GM10248 (cell line): ENCODE measurements around the gene IRX6.

ENCODE experiments used
- CTCF ChIA-PET: fragments of 300-600 bp; sonication (Branson Sonifier 250); formaldehyde crosslinking; extraction: SDS; loops from one replicate; lab custom pipeline; 2021; ENCODE audit warnings: antibody characterized with exemption; lab: Yijun Ruan, JAX
- POLR2A ChIA-PET: fragments of 350-650 bp; sonication (Branson Sonifier 250); formaldehyde crosslinking; extraction: SDS; loops from one replicate; lab custom pipeline; 2020; ENCODE audit warnings: antibody characterized with exemption; lab: Yijun Ruan, JAX
- DNase-seq: peaks from one replicate; pipeline ENCODE4 v3.0.0; 2012; ENCODE audit errors: extremely low spot score
- TF ChIP-seq, protein P1 (sequence below): IDR thresholded peaks from 2 replicates; pipeline ENCODE4 v1.5.1; 2012; ENCODE audit warnings: mild to moderate bottlenecking, low read depth; ENCODE audit errors: extremely low read depth, missing control alignments, control extremely low read depth

IRX6 gene

DNA sequence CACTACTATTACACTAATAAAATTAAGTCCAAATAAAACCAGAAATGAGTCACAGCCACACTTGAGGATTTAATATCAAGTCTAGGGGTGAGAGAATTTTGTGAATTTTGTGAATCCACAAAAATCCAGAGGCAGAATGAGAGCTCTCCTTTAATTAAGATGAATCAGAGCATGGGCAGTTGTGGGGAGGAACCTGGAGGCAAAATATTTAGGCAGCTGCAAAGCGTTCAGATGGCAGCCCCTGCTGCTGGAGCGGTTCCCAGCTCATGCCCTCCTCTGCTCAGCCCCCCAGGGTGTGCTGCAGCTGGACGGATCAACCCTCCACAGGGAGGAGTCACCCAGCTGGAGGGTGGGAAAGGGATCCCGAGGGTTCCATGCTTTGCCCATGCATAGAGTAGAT is 43.4 kb upstream of the IRX6 start:
- CTCF ChIA-PET: interaction anchor here (2.1 kb wide), 1 partner anchor 14 kb away, joined by 7 read pairs; no protein-coding TSS in a partner anchor
- POLR2A ChIA-PET: no interaction called here
- DNase-seq: no peak

DNA sequence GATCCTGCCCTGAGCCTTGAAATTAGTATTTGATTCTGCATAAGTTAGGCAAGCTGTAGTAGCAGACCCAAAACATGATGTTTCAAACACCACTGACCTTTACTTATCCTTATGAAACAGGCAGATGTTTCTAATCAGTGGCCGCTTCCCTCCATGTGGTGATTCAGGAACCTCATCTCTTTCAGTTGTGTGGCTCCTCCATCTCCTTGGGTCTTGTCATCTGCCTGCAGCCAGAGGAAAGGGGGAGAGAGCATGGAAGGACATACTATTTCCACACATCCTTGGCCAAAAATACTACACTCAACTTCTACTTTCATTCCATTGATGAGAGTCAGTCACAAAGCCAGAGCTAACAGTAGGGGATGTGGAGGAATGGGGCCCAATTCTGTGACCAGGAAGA is 41.6 kb upstream of the IRX6 start:
- no peak for DNase-seq
- ChIA-PET POLR2A (no interaction called here), CTCF (no interaction called here)
- TF ChIP-seq, protein P1, sequence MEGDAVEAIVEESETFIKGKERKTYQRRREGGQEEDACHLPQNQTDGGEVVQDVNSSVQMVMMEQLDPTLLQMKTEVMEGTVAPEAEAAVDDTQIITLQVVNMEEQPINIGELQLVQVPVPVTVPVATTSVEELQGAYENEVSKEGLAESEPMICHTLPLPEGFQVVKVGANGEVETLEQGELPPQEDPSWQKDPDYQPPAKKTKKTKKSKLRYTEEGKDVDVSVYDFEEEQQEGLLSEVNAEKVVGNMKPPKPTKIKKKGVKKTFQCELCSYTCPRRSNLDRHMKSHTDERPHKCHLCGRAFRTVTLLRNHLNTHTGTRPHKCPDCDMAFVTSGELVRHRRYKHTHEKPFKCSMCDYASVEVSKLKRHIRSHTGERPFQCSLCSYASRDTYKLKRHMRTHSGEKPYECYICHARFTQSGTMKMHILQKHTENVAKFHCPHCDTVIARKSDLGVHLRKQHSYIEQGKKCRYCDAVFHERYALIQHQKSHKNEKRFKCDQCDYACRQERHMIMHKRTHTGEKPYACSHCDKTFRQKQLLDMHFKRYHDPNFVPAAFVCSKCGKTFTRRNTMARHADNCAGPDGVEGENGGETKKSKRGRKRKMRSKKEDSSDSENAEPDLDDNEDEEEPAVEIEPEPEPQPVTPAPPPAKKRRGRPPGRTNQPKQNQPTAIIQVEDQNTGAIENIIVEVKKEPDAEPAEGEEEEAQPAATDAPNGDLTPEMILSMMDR: no peak

More for the DNA sequence above, 43.4 kb upstream of the IRX6 start:
- TF ChIP-seq, protein P1: no peak

DNA sequence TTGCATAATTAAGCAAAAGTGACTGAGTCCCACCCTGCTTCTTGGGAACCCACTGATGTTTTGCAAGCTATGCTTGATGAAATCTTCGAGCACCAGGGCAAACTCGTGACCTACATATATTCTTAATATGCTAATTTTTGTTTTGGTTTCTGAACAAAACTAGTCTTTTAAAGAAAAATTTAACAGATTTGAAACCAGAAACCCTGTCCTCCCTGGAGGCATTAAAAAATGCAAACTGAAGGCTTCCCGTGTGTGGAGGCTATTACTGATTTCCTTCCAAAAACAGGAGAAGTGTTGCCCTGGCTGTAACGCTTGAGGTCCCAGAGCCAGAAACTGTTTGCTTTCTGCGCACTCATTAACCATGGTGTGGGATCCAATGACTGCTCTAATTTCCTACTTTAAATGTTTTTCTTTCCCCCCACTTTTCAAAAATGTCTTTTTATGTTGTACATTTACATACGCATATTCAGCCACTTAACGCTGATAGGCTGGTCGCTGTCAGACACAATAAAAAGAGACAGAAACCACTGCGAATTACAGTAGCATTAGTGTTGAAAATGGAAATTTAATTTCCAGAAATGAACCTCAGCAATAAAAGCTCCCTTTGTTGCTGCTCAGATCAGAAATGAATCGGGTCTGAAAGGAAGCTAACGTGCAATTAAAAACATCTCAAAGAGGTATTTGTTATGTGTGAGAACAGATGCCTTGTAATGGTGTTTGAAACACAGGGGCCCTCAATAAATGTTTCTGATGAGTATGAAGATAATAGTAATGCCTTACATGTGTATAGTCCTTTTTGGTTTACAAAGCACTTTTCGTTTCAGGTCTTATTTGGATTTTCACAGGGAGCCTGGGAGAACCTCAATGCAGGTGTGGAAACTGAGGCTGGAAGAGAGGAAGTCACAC is 39.9 kb upstream of the IRX6 start:
- no peak for DNase-seq
- ChIA-PET CTCF (no interaction called here), POLR2A (no interaction called here)
- TF ChIP-seq, protein P1: no peak

DNA sequence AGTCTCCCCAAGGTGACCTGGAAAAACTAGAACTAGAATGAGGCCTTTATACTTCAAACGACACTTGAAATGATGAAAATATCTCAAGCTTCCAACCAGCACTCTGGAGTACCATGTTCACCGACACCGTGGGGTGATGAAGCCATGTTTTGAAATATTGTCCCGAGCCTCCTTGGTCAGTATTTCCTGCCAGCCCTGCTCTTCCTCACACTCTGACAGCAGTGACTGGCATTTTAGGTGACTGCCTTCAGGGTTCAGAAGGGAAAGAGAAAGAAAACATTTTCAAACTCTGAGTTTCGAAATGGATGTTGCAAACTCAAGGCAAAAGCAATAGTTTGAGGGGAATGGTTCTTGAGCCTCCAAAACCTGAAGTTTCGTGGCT is 39.3 kb upstream of the IRX6 start:
- POLR2A ChIA-PET: no interaction called here
- TF ChIP-seq, protein P1: no peak
- DNase-seq: no peak
- CTCF ChIA-PET: no interaction called here

DNA sequence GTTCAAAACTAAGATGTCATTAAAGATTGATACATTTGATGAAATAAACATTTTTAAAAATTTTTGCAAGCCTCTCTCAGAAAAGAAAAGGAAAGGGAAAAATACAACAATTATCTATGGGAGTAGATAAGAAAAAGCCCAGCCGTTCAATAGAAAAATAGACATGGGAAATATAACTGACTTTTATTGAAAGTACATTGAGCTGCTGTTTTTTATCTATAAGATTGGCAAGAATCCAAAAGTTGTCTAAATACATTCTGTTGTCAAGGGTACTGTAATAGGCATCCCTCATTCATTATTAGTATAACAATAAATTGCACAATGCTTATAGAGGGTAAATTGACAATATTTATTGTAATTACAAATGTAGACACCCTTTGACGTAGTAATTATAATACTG is 38.4 kb upstream of the IRX6 start:
- TF ChIP-seq, protein P1: no peak
- ChIA-PET POLR2A (no interaction called here), CTCF (no interaction called here)
- DNase-seq: no peak

DNA sequence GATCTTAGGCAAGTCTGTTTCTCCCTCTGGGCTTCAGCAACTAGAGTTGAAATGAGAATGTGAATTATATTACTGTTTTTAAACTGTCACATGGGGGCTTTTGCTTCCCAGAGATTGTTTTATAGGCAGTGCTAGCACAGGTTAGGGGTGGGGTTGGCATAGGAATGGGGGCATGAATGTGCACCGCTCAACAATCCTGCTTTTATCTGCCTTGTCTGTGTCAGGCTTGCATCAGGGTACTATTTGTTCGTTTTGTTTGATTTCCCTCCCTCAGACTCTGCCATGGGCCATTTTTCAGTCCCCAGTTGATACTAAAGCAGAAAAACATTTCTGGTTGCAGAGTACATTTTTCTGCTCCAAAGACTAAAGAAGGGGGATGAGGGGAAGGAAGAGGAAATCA is 34.6 kb upstream of the IRX6 start:
- CTCF ChIA-PET: interaction anchor here (1.0 kb wide), 1 partner anchor 10 kb away, joined by 5 read pairs; no protein-coding TSS in a partner anchor
- TF ChIP-seq, protein P1: no peak

More for the DNA sequence above, 34.6 kb upstream of the IRX6 start:
- POLR2A ChIA-PET: no interaction called here
- DNase-seq: no peak
